GM13977 (cell line): ENCODE results near the gene NEMP1.

Experiments used
- DNase-seq: peaks from one replicate; pipeline ENCODE4 v3.0.0; 2012; ENCODE audit warnings: low spot score
- CTCF ChIP-seq: IDR thresholded peaks from 2 replicates; pipeline ENCODE4 v1.5.1; 2012; ENCODE audit warnings: mild to moderate bottlenecking, control low read depth; ENCODE audit not compliant: insufficient read depth; ENCODE audit errors: extremely low read depth, missing control alignments
- in situ Hi-C: fragments of 300-500 bp; cut with MboI; formaldehyde crosslinking; loops from one replicate; pipeline ENCODE4 v1.12.0; 2022; ENCODE audit warnings: low sequenced_read_pairs, low pct_unique_long_range_greater_than_20kb, mixed read lengths, inconsistent platforms; ENCODE audit not compliant: unreplicated experiment

The NEMP1 gene

DNA sequence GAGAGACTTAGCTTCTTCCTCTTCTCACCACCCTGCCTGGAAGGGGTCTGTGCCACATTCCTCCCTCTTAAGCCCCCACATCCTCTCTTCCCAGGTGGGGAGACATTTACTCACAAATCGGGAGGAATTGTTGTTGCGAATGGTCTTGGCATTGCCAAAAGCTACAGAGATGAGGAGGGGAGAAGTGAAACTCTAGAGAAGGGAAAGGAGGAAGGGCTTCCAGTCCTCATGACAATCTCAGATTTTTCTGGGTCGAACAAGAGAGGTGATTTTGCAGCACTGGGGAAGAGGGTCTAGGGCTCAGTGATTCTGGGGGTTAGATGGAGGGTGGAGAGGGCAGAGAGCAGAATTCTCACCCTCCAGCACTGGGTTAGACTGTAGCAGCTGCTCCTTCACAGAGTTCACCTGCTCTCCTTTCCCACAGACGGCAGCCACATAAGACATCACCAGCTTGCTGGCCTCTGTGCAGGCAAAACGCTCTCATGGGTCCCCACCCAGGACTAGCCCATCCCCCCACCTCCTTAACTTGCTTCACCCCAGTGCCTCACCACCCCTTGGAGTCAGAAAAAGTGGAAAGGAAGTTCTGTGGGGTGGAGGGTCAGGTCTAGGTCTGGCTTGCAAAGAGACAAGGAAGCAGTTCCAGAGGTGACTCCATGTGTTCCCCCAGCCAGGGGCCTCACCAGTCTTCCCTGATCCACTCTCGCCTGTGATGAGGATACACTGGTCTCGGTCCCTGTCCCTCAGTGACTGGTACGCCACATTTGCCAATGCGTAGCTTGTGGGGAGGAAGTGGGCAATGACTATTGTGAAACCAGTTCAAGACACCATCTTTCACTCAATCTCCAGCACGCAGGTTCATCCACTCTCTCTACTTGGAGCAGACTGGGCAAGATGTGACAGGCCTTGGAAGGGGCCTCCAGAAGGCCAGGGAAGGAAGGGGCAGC is 31.4 kb downstream of the NEMP1 start:
- TF ChIP-seq CTCF = no peak
- in situ Hi-C loops = no loop called here
- no peak for DNase-seq

GRCh38 chr12:57046086-57046791 is 32.4 kb downstream of the NEMP1 start:
- no peak for TF ChIP-seq CTCF
- in situ Hi-C loops = no loop called here
- no peak for DNase-seq

DNA sequence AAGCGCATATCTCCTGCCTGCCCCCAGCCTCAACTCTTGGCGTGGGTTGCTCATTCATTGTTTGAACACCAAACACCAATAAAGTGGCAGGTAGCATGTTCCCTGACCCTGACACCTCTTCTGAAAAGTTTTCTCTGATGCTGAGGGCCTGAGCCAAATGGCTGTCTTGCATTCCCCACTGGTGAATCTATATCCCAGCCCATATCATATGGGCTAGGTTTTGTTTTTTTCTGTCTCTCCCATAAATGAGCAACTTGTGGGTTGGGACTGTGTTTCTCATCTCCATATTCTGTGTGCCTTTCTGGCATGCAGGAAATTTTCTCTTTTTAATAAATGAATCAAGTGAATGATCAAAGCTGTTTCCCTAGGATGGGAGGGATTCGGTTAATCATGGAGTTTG is 33.7 kb downstream of the NEMP1 start:
- TF ChIP-seq CTCF = no peak
- no peak for DNase-seq
- in situ Hi-C loops = no loop called here

DNA sequence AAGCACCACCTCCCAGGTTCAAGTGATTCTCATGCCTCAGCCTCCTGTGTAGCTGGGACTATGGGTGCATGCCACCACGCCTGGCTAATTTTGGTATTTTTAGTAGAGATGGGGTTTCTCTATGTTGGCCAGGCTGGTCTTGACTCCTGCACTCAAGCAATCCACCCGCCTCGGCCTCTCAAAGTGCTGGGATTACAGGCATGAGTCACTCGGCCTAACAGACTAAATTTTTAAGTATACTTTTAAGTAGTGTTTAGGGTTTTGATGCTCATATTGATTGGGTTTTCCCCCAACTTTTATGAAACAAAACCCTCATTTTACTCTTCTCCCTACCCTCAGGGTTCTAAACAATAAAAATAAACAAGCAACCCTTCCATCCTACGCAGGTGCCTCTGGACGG is 34.1 kb downstream of the NEMP1 start:
- no peak for TF ChIP-seq CTCF
- in situ Hi-C loops = no loop called here
- DNase-seq = no peak

DNA sequence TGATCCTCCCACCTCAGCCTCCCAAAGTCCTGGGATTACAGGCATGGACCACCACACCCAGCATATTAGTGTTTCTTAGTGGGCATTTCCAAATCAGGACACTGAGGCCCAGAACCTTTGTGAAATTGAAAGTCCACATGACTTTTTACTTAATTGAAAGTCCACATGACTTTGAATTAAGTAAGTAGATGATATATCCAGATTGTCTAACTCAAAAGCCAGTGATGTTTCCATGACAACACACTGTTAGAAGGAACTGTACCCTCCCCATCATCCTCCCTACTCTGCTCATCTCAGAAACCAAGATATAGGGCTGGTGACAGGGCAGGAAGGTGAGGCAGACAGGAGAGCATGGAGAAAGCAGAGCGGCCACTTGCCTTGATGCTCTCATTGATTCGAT is 35.9 kb downstream of the NEMP1 start:
- in situ Hi-C loops = no loop called here
- TF ChIP-seq CTCF = no peak
- no peak for DNase-seq

- no peak for DNase-seq
- TF ChIP-seq CTCF = no peak
- in situ Hi-C loops = no loop called here
Observed at GRCh38 chr12:57040750-57041149, 37.8 kb downstream of the NEMP1 start.
